HPDE6-E6E7 (cell line): ENCODE results near the gene TPP1.

Source experiments
- DNase-seq: peaks from one replicate; pipeline ENCODE4 v3.0.0; 2011; ENCODE audit warnings: missing footprints; ENCODE audit errors: extremely low spot score

TPP1 gene

GRCh38 chr11:6587360-6587953 lies 31.8 kb downstream of the TPP1 start:
- DNase-seq: no peak

DNA sequence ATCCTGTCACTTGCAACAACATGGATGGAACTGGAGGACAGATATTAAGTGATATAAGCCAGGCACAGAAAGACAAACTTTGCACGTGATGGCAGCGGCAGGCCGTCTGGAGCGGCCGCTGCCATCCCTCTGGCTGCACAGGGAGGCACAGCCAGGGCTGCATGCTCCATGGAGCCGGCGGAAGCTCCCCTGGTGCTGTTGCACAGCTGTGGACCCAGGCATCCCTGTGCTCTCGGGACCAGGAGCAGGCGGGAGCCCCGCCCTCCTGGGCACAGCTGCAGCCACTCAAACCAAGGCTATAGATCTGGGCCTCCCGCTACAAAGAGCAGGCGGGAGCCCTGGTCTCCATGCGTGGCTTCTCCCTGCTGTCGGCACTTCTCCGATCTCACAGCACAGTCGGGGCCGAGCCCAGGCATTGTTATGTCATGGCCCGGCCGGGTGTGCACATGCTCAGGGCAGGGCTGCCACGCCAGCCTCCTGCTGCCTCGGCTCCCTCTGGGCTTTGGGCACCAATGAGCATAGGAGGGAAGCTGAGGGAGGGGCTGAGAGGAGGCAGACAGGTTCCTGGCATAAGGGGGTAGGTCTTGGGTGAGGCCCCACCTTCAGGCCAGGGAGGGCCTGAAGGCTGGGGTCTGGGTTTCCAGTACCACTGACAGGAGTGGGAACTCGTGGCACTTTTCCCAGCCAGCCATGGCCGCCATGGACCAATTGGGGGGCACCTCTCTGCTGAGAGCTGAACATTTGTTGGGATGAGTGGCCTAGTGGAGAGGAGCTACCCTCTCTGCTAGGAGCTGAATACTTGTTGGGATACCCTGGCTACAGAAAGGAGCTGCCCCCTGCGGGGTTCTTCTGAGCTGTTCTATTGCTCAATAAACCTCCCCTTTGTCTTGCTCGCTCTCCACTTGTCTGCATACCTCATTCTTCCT lies 32.5 kb downstream of the TPP1 start:
- no peak for DNase-seq

GRCh38 chr11:6584528-6584927 lies 34.7 kb downstream of the TPP1 start:
- no peak for DNase-seq

DNA sequence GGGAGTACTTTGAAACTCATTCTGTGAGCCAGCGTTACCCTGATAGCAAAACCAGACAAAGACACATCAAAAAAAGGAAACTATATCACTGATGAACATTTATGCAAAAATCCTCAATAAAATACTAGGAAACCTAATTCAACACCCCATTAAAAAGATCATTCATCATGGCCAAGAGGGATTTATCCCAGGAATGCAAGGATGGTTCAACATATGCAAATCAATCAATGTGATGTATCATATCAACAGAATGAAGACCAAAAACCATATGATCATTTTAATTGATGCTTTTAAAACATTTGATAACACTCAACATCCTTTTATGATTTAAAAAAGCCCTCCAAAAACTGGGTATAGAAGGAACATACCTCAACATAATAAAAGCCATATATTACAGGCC lies 35.6 kb downstream of the TPP1 start:
- no peak for DNase-seq

DNA sequence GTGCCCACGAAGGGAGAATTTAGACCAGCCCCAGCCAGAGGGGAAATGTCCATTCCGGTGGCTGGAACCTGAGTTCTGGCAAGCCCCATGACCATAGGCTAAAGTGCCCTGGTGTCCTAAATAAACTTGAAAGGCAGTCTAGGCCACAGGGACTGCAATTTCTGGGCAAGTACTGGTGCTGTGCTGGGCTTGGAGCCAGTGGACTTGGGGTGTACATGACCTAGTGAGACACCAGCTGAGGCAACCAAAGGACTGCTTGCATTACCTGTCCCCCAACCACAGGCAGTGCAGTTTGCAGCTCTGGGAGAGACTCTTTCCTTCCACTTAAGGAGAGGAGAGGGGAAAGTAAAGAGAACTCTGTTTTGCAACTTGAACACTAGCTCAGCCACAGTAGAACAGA lies 39.5 kb downstream of the TPP1 start:
- no peak for DNase-seq

DNA sequence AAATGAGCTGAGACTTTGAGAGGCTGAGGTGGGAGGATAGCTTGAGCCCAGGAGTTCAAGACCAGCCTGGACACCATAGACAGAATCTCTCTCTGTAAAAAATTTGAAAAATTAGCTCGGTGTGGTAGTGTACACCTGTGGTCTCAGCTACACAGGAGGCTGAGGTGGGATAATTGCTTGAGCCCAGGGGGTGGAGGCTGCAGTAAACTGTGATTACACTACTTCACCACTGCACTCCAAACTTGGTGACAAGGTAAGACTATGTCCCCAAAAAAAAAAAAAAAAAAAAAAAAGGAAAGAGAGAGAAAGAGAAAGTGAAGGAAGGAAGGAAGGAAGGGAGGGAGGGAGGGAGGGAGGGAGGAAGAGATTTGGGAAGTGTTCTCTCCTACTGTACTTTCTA lies 41.1 kb downstream of the TPP1 start:
- no peak for DNase-seq

DNA sequence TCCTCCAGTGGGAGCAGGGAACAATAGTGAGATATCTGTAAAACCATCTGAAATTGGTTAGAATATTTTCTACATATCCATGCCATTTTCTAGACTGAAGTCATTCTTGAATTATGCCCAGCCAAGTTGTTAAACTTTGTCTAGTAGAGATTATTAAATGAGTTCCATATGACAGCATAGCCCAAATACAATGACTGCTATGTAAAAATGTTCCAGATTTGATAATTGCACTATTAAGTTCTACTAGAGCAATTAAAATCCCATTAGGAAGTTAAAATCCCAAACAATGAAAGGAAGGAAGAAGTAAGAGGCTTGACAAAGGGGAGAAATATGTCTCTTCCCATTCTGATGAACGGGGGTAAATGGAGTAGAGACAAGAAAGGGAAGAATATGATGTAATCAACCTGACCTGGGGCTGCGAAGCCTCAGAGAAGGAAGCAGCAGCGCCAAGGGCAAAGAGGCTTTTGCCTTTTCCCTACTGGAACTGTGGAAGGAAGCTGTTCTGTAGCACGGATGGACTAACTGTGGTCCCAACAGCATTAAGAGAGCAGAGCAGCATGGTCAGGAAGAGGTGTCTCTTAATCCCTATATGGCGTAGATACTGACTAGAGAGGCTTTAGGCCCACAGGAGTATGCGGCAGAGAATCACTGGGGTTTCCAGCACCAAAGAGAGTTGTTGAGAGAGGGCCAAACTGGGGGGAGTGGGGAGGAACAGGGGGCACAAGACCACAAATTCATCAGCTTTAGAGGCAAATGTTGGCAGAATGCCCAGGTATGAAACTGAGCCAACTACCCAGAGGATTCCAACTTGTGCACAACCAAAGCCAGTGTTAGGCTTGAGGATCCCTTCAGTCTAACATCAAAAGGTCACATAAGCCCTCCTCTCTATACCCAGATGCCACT lies 42.5 kb downstream of the TPP1 start:
- no peak for DNase-seq

DNA sequence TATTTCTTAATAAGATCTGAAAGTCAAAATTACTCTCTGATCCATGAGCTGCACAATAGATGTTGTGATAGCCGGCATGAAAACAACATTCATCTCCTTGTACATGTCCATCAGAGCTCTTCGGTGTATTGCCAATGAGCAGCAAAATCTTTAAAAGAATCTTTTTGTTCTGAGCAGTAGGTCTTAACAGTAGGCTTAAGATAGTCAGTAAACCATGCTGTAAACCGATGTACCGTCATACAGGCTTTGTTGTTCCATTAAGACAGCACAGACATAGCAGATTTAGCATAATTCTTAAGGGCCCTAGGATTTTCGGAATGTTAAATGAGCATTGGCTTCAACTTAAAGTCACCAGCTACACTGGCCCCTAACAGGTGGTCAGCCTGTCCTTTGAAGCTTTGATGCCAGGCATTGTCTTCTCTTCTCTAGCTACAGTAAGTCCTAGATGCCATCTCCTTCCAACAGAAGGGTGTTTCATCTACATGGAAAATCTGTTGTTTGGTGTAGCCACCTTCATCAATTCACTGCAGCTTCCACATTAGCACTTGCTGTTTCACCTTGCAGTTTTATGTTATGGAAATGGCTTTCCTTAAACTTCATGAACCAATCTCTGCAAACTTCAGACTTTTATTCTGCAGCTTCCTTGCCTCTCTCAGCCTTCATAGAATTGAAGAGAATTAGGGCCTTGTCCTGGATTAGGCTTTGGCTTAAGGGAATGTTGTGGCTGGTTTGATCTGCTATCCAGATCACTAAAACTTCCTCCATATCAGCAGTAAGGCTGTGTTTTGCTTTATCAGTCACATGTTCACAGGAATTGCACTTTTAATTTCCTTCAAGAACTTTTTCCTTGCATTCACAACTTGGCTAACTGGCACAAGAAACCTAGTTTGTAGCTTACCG lies 44.2 kb downstream of the TPP1 start:
- no peak for DNase-seq

DNA sequence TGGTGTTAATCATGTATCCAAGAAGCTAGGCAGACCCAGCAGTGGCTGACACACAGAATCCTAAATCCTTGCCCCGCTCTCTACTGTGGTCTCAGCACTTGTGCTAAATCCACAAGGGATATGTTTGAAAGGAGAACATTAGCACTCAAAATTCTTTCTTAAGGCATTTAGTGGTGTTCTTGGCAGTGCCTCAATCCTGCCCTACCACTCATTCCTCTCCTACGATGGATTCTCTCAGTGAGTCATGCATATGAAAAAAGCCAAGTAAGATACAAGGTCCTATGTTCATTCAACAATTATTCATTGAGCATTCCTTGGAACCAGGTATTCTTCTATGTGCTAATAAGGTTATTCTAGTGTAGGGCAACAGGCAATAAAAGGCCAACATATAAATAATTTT lies 47.0 kb downstream of the TPP1 start:
- DNase-seq: no peak

GRCh38 chr11:6571434-6572008 lies 47.7 kb downstream of the TPP1 start:
- DNase-seq: no peak

DNA sequence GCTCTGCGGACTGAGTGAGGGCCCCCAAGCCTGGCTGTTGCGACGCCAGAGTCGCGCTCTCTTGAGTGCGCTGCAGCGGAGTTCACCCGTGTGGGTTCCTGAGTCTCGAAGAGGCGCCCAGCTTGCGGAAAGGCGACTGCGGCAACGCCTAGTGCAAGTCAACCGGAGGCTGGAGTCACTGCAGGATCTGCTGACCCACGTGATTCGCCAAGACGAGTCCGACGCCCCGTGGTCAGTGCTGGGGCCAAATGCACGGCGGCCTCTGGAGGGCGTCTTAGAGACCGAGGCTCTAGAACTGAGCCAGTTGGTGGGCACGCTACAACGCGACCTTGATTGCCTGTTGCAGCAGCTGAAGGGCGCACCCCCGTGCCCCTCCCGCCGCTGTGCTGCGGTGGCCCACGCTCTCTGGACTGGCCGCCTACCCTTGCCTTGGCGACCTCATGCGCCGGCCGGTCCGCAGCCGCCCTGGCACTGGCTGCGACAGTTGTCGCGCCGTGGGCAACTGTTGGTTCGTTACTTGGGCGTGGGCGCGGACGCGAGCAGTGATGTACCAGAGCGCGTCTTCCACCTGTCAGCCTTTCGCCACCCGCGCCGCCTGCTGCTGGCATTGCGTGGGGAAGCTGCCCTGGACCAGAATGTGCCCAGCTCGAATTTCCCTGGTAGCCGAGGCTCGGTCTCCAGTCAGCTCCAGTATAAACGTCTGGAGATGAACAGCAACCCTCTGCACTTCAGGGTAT lies 48.4 kb downstream of the TPP1 start:
- no peak for DNase-seq

GRCh38 chr11:6569706-6570105 lies 49.5 kb downstream of the TPP1 start:
- DNase-seq: no peak

GRCh38 chr11:6568191-6568918 lies 50.9 kb downstream of the TPP1 start:
- no peak for DNase-seq

DNA sequence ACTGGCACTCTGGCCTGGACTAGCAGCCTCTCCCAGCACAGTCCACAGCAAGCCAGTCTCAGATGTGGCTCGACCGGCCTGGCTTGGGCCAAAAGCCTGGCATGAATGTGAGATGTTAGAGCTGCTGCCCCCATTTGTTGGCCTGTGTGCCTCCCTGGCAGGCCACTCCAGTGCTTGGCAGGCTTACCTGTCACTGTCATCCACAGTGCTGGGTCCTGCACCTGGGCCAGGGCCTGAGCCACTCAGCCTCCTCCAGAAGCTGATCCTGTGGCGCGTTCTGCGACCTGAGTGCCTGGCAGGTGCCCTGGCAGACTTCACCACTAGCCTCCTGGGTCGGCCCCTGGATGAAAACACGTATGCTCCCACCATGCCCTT lies 51.9 kb downstream of the TPP1 start:
- DNase-seq: no peak

DNA sequence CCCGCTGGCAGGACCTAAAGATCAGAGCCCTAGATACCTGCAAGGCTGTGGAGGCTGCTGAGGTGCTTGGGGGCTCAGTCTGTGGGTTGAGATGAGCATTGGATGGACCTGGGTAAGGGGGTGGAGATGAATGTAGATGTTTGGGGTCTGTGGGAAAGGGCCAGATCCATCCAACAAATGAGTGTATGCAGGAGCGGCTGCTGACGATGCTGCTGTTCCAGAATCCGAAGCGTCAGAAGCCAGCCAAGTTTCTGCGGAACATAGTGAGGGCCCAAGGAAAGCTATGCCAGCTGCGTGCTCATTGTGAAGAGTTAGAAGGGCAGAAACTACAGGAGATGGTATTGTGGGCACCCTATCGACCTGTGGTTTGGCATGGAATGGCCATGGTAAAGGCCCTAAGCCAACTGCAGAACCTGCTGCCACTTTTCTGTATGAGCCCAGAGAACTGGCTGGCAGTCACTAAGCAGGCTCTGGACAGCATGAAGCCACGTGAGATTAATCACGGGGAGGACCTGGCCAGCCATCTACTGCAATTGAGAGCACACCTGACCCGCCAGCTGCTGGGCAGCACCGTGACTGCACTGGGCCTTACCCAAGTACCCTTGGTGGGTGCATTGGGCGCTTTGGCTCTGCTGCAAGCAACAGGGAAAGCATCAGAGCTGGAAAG lies 52.4 kb downstream of the TPP1 start:
- DNase-seq: no peak

GRCh38 chr11:6565988-6566703 lies 53.1 kb downstream of the TPP1 start:
- DNase-seq: no peak

GRCh38 chr11:6565325-6565724 lies 53.9 kb downstream of the TPP1 start:
- DNase-seq: no peak

DNA sequence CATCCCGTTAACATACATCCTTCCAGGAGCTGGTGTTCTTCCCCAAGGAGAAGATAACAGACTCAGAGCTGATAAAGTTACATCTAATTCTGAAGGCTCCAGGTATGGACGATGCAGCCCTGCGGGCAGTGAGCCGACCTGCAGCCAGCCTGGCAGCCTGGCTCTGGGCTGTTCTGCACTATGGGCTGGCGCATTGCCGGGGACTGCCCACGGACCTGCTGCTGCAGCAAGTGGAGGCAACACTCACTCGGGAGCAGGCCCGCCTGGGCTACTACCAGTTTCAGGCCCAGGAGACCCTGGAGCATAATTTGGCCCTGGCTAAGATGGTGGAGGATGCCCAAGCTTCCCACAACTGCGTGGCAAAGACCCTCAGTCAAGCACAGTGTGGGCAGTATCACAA lies 55.6 kb downstream of the TPP1 start:
- DNase-seq: no peak
